Heart left ventricle (tissue), 16 donors: Measurements from ENCODE around the gene L3MBTL3. TPM values are rescaled to one million over a fixed set of nuclear protein-coding genes. Genes with fewer than 3 reads are reported as not detected.

ENCODE experiments used
- ATAC-seq, 4 donors: fragments of 200-7000 bp; cut with Tn5 transposase; one replicate each; pipeline ENCODE4 v1.9.1; 2020 to 2022; ENCODE audit warnings: moderate library complexity in 4 of 4, mild to moderate bottlenecking in 3 of 4, moderate number of reproducible peaks in 1 of 4
- DNase-seq, 5 donors: peaks; one replicate each; pipeline ENCODE4 v3.0.0-alpha.2; 2020
- H3K27ac ChIP-seq, 12 donors: fragments of 200-600 bp; sonication (generic) in 4 of 12; one replicate each; pipeline versions ENCODE4 v1.5.0 to v1.8.0; 2016 to 2022; ENCODE audit warnings: mild to moderate bottlenecking in 2 of 12
- H3K27me3 ChIP-seq, 9 donors: fragments of 200-600 bp; sonication (generic) in 2 of 9; one replicate each; pipeline versions ENCODE4 v1.5.1 to v1.8.0; 2016 to 2022; ENCODE audit warnings: mild to moderate bottlenecking in 3 of 9
- H3K36me3 ChIP-seq, 9 donors: fragments of 200-600 bp; sonication (generic) in 2 of 9; one replicate each; pipeline versions ENCODE4 v1.5.0 to v1.8.0; 2018 to 2022; ENCODE audit warnings: mild to moderate bottlenecking in 2 of 9
- H3K4me1 ChIP-seq, 12 donors: fragments of 200-600 bp; sonication (generic) in 4 of 12; one replicate each; pipeline versions ENCODE4 v1.5.0 to v1.8.0; 2016 to 2022; ENCODE audit warnings: mild to moderate bottlenecking in 3 of 12
- H3K4me3 ChIP-seq, 12 donors: fragments of 200-600 bp; sonication (generic) in 4 of 12; one replicate each; pipeline versions ENCODE4 v1.5.0 to v1.8.0; 2017 to 2022; ENCODE audit warnings: mild to moderate bottlenecking in 9 of 12, moderate library complexity in 4 of 12
- H3K9me3 ChIP-seq, 12 donors: fragments of 200-600 bp; sonication (generic) in 4 of 12; one replicate each; pipeline versions ENCODE4 v1.5.0 to v1.8.0; 2016 to 2022; ENCODE audit warnings: mild to moderate bottlenecking in 1 of 12
- POLR2A ChIP-seq, 2 donors: fragments of 450-650 bp; IDR thresholded peaks; one replicate each; pipeline ENCODE4 v1.6.1; 2017; ENCODE audit warnings: antibody characterized with exemption in 2 of 2, mild to moderate bottlenecking in 2 of 2, moderate library complexity in 2 of 2
- WGBS, 4 donors: extraction: QIAGEN DNeasy Blood & Tissue Kit in 2 of 4; methylation state at CpG; one replicate each; pipeline versions ENCODE4 v1.1.5 to v1.1.7; 2013 to 2018; 5-methylcytosine and 5-hydroxymethylcytosine counted together
- intact Hi-C, 10 donors: fragments of 100-400 bp; cut with DNase I; formaldehyde crosslinking; loops; one replicate each; pipeline versions ENCODE4 v1.11.1 to v1.14.2; 2022
- long read RNA-seq, 3 donors: library from polyadenylated mRNA; unstranded; transcript quantifications; one replicate each; pipeline ENCODE4 v2.0.0, GENCODE V29; 2020 to 2021
- polyA plus RNA-seq, 2 donors: library from polyadenylated mRNA; stranded (reverse); fragments of 200-250 nt; gene quantifications; one replicate each; pipeline ENCODE4 v1.2.3, GENCODE V29; 2013
- total RNA-seq, 9 donors: library from RNA; depleted of rRNA in 2 of 9; stranded (reverse); fragments of >200 nt in 2 of 9; fragmentation: NEBNext Ultra II Directional in 3 of 9; extraction: Animal tissue kit (Norgen Biotek cat#: 25700) in 3 of 9; gene quantifications; one replicate each; pipeline versions ENCODE4 v1.1.0 to v1.2.4, GENCODE V29; 2016 to 2023
- TF ChIP-seq, protein P1 (sequence below), 12 donors: fragments of 200-600 bp; sonication (generic) in 4 of 12; IDR thresholded peaks; one replicate each; pipeline versions ENCODE4 v1.5.0 to v1.8.0; 2018 to 2022; ENCODE audit warnings: antibody characterized with exemption in 12 of 12, mild to moderate bottlenecking in 5 of 12
- donor health status: ischemic (EF 13 %, LVEDD 7.1; RV severe dilation, severe dysfunction).
- donor health status: healthy with polysubstance abuse.
- donor health status: DM: no; HTN: yes; CAD: no.
- donor health status: DM: no; HTN: no; CAD: no.
- donor health status: ischemic (EF 25% LVEDD 6.9; RV normal size, moderate dysfunction).
- donor health status: ischemic (EF 25% LVEDD 5.7; RV mildly dilated, moderate dysfunction).
- donor health status: healthy.
- donor health status: DM: yes; HTN: yes; CAD: no.
- donor health status: ischemic (EF 35%, LVEDD 5.7; RV mildly dilated, moderate dysfunction).
- donor health status: nonischemic (EF 11% LVEDD 7.7; RV severe dilation, severe dysfunction).
- donor health status: DM: yes; HTN: yes; CAD: no.
- donor health status: PGD.
- donor health status: ischemic (EF 29% LVEDD 5.4; RV normal size, mild dysfunction).
- donor health status: nonischemic (EF 23%, LVEDD 6.1; RV moderate dilation, normal function).

L3MBTL3 gene
- total RNA-seq, result 1 to 10 TPM; 1.2 to 4.9 (median 2.2) TPM
- polyA plus RNA-seq, result 1 to 10 TPM in 1 of 2 donors, under 1 TPM in 1; 0.53 to 1.2 TPM
- long read RNA-seq, donor 1, partial matches to known transcripts, result 1 of 3 reads
- long read RNA-seq, donor 1, other reads (novel, unspliced or antisense), result 0 of 3 reads
- long read RNA-seq, donor 2, partial matches to known transcripts, result 1 of 2 reads
- long read RNA-seq, donor 2, other reads (novel, unspliced or antisense), result 0 of 2 reads
- long read RNA-seq, donor 3, result 0 reads

DNA sequence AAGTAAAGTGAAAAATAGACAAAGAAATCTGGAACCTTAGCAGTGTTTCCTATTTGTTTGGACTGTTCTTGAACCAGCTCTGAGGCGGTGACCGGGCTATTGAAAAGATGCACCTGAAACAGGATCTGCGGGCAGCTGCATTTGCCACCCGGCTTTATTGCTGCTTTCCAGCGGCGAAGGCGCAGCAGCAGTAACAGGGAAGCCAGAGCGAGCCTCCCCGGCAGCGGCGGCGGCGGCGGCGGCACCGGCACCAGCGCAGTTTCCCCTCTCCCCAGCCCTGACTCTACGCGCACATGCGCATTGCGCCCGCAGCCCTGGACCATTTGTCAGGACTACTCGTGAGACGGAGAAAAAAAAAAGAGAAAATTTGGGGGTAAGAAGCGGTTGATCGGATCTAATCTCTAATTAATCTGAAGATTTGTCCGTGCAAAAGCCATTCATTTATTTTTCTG is at the start of gene L3MBTL3:
Gene L3MBTL3 (plus strand): TSS at position 290 of the 452 bp plus-strand sequence. CDS start 24,119 bp downstream, outside the sequence.
- no peaks in the 10 kb centered on the region for H3K27me3 ChIP-seq
- TF ChIP-seq POLR2A (IDR thresholded peaks at IDR 0.05), result no peak
- TF ChIP-seq, protein P1, sequence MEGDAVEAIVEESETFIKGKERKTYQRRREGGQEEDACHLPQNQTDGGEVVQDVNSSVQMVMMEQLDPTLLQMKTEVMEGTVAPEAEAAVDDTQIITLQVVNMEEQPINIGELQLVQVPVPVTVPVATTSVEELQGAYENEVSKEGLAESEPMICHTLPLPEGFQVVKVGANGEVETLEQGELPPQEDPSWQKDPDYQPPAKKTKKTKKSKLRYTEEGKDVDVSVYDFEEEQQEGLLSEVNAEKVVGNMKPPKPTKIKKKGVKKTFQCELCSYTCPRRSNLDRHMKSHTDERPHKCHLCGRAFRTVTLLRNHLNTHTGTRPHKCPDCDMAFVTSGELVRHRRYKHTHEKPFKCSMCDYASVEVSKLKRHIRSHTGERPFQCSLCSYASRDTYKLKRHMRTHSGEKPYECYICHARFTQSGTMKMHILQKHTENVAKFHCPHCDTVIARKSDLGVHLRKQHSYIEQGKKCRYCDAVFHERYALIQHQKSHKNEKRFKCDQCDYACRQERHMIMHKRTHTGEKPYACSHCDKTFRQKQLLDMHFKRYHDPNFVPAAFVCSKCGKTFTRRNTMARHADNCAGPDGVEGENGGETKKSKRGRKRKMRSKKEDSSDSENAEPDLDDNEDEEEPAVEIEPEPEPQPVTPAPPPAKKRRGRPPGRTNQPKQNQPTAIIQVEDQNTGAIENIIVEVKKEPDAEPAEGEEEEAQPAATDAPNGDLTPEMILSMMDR (IDR thresholded peaks at IDR 0.05), result no peak
- DNase-seq (peak; percentile 84 to 95 (median 89)), ATAC-seq (peak; percentile 71 to 93 (median 90))
- 1 to 2% (median 1%) methylated on average over 27 of the region's 27 CpGs for WGBS, 4 donors
- no peaks in the 10 kb centered on the region for H3K36me3 ChIP-seq
- peak within 1 kb of the TSS; percentile 63 to 96 (median 84) for H3K4me3 ChIP-seq
- no peaks in the 10 kb centered on the region for H3K9me3 ChIP-seq
- peak within 1 kb of the TSS in 11 of 12 donors; percentile 13 to 82 (median 66) for H3K27ac ChIP-seq
- peaks cover 0 to 10% (median 2%) of the 10 kb centered on the region in 12 donors for H3K4me1 ChIP-seq
- intact Hi-C loops, result loop anchor here in 5 of 10 donors (5.0 to 10.0 kb wide), 4 partner anchors 124 to 524 kb away; no protein-coding TSS in a partner anchor

DNA sequence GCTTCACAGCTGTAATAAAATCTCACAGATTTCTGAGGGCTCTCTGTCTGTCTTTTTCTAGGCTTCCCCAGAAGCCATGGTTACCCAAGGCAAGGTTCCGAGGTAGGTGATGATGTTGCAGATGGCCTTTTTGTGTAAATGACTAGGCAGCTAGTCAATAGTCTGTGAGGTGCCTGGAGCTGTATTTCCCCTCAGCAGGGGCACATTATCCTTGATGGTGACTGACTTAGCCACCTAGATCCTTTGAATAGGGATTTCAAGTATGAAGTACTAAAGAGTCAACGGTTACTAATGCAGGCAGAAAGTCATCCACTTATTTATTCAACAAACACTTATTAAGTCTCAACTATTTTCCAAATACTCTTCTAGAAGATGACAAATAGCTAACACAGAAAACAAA is 49.3 kb upstream of the L3MBTL3 start:
- ATAC-seq, result no peak
- H3K27me3 ChIP-seq, result peaks cover 0 to 7% (median 0%) of the 10 kb centered on the region in 9 donors
- WGBS, 4 donors, result 75 to 85% (median 79%) methylated on average over 2 of the region's 2 CpGs

DNA sequence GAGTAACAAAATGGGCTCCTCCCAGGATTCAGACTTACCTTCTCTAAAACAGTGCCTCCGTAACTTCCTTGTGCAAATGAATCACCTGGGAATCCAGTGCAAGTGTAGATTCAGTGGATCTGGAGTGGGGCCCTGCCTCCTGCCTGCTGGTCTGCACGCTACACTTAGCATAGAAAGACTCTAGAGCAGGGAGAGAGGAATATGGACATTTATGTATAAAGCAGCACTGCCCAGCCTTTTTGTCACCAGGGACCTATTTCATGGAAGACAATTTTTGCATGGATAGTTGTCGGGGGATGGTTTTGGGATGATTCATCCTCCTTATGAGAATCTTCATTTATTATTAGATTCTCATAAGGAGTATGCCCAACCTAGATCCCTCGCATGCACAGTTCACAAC is 42.3 kb upstream of the L3MBTL3 start:
- TF ChIP-seq POLR2A (IDR thresholded peaks at IDR 0.05), result no peak
- TF ChIP-seq, protein P1 (IDR thresholded peaks at IDR 0.05), result no peak
- H3K4me1 ChIP-seq, result no peaks in the 10 kb centered on the region
- 86 to 94% (median 88%) methylated on average over 4 of the region's 4 CpGs for WGBS, 4 donors
- no peak overlapping the region for H3K4me3 ChIP-seq
- no peak for ATAC-seq
- no peaks in the 10 kb centered on the region for H3K27me3 ChIP-seq
- peaks cover 0 to 22% (median 13%) of the 10 kb centered on the region in 12 donors for H3K9me3 ChIP-seq
- no peak for DNase-seq
- intact Hi-C loops, result no loop called here
- no peaks in the 10 kb centered on the region for H3K36me3 ChIP-seq
- H3K27ac ChIP-seq, result no peak overlapping the region

More for the DNA sequence above, 49.3 kb upstream of the L3MBTL3 start:
- H3K4me3 ChIP-seq, result no peak overlapping the region
- H3K27ac ChIP-seq, result no peak overlapping the region
- no peaks in the 10 kb centered on the region for H3K36me3 ChIP-seq
- intact Hi-C loops, result no loop called here
- no peaks in the 10 kb centered on the region for H3K4me1 ChIP-seq
- DNase-seq, result no peak
- TF ChIP-seq, protein P1 (IDR thresholded peaks at IDR 0.05), result no peak
- TF ChIP-seq POLR2A (IDR thresholded peaks at IDR 0.05), result no peak
- H3K9me3 ChIP-seq, result peaks cover 0 to 4% (median 0%) of the 10 kb centered on the region in 12 donors

DNA sequence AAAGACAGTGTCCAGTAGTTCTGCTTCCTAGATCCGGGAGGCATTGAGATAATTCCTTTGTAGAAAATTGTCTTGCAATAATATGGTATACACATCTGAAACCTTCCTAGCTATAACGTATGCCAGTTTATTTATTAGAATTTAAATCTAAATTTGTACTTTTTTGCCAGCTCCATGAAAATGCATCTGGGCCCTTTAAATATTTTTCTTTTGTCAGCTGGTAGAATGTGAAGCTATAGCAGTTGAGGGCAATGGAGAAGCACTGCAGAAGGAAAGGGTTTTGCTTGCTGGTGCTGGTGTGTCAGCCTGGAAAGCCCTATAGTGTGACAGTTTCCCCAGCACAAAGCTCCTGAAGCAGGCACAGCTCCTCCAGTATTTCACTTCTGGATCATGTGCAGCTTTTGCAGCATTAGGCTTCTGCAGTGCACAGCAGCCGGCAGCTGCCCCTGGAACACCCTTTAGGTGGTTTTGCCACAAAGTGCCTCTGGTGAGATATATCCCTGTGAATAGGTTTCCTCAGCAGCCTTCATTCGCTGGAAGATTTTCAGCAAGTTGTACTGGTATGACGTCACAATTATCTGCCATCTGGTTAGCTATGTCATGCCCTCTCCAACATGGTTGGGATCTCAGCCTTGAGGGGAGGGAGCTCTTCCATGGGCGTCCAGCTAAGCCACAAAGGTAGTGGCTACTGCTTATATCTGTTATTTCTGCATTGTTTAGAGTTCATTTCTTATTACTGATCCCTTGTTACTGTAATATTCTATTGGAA is 40.0 kb upstream of the L3MBTL3 start:
- Histone ChIP-seq H3K27ac (no peak overlapping the region), H3K4me3 (no peak overlapping the region), H3K9me3 (peaks cover 0 to 22% (median 13%) of the 10 kb centered on the region in 12 donors), H3K27me3 (no peaks in the 10 kb centered on the region), H3K36me3 (no peaks in the 10 kb centered on the region), H3K4me1 (no peaks in the 10 kb centered on the region)
- WGBS, 4 donors, result 85 to 93% (median 88%) methylated on average over 6 of the region's 6 CpGs
- TF ChIP-seq POLR2A (IDR thresholded peaks at IDR 0.05), result no peak
- TF ChIP-seq, protein P1 (IDR thresholded peaks at IDR 0.05), result no peak
- DNase-seq, result no peak
- intact Hi-C loops, result no loop called here
- no peak for ATAC-seq
